AML-193 (cell line): ENCODE measurements around the gene ARHGAP26.

ENCODE experiments used
- DNase-seq, 2 experiments: peaks; one replicate each; lab custom pipeline; 2025; lab: John Stamatoyannopoulos, UW

The ARHGAP26 gene, protein sequence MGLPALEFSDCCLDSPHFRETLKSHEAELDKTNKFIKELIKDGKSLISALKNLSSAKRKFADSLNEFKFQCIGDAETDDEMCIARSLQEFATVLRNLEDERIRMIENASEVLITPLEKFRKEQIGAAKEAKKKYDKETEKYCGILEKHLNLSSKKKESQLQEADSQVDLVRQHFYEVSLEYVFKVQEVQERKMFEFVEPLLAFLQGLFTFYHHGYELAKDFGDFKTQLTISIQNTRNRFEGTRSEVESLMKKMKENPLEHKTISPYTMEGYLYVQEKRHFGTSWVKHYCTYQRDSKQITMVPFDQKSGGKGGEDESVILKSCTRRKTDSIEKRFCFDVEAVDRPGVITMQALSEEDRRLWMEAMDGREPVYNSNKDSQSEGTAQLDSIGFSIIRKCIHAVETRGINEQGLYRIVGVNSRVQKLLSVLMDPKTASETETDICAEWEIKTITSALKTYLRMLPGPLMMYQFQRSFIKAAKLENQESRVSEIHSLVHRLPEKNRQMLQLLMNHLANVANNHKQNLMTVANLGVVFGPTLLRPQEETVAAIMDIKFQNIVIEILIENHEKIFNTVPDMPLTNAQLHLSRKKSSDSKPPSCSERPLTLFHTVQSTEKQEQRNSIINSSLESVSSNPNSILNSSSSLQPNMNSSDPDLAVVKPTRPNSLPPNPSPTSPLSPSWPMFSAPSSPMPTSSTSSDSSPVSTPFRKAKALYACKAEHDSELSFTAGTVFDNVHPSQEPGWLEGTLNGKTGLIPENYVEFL

DNA sequence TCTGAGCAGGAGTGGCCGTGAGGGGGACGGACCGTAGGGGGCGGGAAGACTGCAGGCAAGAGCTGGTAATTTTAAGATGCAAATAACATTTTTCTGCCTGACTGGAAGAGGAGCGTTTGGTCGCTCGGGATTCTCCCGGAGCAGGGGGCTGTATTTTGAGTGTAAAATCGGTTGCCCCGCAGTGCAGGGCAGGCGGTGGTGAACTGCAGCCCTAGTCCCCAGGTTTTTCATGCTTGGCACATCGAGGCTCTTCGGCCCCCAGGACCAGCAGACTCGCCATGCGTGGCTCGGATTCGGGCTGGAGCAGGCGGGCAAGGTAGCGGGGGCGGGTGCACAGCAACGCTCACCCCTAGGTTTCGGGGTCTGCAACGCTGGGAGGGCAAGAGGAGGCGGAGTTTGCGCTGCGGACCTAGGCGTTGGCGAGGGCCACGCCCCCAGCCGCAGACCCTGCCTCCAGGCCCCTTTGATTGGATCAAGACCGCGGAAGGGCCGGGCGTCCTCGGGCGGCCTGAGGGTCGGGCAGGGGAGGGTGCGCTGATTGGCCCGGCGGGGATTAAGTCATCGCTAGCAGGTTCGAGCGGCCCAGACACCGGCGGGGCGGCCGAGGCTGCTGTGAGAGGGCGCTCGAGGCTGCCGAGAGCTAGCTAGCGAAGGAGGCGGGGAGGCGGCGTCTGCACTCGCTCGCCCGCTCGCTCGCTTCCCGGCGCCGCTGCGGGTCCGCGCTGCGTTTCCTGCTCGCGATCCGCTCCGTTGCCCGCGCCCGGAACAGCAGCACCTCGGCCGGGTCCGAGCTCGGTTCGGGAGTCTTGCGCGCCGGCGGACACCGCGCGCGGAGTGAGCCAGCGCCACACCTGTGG is at the start of gene ARHGAP26:
TSS of gene ARHGAP26 (plus strand) at position 585 of the 857 bp plus-strand sequence. CDS start 385 bp downstream, outside the sequence.
- DNase-seq: peak; percentile 94 to 96

DNA sequence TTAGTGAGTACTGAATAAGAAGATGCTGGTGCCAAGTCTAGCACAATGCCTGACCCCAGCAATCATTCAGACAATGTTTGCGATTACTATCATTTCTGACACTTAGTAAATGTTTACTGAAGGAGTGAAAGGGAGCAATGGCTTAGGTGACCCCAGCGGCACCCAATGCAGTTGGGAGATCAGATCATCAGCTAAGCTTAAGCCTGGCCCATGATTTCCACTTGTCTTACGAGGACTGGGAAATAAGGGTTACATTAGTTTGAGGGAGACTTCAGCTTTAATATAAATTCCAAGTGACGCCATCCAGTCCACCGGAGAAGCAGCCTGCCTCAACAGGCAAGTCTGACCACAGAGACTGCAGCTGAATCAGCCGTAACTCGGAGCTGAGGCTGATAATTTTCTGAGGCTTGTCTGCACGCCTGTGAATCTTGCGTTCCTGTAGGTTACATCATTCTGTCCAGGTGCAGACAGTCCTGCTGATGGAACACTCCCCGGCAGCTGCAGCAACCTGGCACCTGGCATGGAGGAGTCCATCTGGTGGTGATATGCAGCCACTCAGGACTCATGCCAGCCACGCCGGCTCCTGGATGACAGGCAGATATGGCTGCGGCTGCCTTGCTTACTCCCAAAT is 49.4 kb upstream of the ARHGAP26 start:
- no peak for DNase-seq

DNA sequence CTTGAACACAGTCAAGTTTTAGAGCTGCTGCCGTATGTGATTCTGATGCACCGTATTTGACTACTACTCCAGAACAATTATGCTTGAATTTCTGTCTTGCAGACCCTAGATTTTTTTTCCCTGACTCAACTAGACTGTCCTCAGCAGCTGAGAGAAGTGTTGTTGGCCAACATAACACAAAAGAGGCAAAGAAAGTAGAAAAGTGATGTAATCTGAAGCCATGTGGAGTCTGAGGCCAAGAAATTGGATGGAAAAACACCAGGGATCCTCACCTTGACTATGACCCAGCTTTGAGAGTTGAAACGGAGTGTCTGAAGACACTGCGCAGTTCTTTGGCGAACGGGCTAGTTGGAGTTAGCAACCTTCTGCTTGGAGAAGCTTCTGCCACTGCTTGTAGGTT is 48.0 kb upstream of the ARHGAP26 start:
- DNase-seq: no peak

DNA sequence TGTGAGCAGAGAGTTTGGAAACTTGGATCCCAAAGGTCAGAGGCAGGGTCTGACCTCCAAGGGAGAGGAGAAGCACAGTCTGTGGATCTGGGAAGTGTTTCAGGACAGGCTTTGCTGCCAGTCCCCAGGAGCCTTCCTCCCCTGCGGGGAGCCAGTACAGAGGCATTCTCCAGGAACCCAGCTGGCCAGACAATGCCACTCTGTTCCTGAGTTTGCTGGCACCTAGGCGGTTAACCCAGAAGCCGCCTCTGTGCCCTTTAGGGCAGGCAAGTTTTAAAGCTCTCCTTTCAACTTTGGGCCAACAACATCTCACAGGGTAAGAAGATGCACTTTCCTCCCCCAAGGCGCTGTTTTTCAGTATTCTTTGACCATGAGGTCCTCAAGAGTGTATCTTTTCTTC is 47.3 kb upstream of the ARHGAP26 start:
- DNase-seq: no peak

DNA sequence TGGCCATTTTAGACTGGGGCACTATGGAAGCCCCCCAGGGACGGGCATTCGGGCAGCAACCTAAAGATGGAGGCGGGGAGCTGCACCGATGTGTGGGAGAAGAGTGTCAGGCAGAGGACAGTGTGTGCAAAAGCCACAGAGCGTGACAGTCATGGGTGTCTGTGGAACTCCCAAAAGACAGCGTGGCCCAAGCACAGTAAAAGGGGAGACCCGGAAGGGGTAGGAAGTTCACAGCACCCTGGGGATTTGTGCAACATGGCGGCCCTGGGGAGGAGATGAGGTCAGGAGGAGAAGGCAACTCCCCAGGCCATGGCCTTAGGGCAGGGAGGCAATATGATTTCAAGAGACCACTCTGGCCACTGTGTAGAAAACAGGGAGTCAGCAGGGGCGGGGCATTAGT is 45.4 kb upstream of the ARHGAP26 start:
- DNase-seq: no peak

DNA sequence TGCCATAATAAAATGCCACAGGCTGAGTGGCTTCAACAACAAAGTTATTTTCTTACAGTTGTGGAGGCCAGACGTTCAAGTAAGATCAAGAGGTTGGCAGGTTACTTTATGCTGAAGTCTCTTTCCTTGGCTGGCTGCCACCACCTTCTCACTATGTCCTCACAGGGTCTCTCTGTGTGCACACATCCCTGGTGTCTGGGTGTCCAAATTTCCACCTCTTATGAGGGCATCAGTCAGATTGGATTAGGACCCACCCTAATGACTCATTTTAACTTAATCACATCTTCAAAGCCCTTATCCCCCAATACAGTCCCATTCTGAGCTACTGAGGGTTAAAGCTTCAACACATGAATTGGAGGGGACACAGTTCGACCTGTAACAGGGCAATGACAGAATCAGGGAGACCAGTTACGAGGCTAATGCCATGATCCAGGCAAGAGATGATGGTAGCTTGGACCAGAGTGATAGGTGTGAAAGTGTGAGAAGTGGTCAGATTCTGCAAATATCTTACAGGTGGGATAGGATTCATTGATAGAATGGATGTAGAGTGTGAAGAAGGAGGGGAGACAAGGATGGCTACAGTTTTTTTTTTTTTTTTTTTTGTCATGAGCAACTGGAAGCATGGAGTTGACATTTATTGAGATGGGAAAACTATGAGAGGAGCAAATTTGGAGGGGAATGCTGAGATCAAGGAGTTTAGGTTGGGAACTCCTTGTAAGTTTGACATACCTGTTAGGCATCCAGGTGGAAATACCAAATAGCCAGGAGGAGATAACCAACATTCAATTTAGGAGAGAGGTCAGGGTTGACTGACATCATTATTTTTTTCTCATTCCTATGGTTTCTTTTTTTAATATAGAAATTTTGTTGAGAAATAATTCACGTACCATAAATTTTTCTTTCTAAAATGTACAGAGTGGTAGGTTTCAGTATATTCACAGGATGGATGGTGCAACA is 44.7 kb upstream of the ARHGAP26 start:
- no peak for DNase-seq

DNA sequence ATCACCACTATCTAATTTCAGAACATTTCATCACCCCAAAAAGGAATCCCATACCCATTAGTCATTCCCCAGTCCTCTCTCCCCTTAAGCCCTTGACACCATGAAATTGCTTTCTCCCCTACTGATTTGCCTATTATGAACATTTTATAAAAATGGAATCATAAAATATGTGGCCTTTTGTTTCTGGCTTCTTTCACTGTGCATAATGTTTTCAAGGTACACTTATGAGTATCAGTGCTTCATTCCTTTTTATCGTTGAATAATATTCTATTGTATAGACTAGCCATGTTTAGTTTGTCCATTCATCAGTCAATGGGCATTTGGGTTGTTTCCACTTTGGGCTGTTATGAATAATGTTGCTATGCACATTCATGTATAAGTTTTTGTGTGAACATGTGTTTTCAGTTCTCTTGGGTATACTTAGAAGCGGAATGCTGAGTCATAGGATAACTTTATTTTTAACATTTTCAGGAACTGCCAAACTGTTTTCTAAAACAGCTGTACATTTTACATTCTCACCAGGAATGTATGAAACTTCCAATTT is 43.9 kb upstream of the ARHGAP26 start:
- peak; percentile 65 to 66 for DNase-seq

DNA sequence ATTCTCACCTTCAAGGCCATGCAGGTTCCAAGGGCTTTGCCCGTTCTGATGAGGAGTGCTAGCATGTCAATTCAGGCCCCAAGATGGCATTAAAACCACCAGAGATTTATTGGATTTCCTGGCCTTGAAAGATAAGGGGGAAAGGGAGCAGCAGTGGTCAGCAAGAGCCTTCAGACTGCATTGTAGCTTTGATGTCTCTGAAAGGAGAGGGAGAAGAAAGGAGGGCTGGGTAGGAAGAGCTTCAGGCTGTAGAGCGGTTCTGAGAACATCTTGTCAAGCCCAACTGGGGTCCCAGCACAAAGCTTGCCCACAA is 42.5 kb upstream of the ARHGAP26 start:
- no peak for DNase-seq

DNA sequence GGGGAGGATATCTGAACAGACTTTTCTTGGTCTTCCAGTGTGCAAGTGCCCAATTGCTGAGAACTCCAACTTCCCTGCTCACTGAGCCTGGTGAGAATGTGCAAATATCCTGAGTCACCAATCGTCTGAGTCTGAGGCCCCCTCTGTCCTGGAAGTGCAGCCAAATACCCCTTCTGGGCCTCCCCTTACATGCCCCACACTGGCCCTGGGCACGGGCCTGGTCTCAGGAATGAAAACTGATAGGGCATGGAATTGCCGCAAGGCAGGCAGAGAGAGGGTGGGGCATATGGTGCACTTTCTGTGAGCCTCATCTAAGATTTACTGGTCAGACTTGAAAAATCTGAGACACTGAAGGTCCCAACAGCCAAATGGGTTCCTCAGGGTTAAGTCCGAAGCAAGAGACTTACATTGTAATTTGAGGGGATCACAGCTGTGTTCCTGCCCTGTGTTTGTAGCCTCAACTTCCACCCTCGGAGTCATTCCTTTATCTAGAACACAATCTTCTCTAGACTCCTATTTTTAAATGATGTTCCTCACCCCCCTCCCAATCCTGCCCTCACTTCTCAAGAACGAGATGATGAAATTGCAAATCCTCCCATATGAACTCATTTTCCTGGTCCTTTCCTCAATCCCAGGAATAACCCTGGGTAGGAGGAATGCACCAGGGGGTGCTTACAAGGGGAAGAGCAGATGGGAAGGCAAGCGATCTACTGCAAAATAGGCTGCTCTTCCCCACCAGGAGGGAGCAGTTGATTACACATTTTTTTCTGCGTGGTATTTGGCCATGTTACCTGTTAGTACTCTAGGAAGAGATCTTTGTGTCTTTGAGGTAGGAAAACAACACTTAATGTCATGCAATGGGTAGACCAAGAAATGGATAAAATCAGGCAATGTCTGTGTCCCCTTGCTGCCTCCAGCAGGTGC is 34.6 kb upstream of the ARHGAP26 start:
- no peak for DNase-seq

DNA sequence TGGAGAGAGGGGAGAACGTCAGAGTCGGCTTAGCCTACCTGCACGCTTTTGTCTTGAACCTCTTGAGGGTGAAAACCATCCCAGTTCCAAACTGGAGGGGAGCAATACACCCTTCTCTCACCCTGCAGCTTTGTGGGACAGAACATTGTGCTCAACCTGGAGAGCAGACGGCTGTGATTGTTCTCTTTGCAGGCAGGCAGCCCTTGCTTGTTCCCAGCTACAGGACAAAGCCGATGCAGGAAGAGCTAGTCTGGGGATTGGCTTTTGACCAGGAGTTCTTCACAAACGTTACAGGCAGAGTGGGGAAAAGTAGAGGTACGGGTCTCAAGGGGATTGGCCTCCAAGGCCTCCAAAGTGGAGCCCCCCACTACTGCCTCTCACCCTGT is 33.9 kb upstream of the ARHGAP26 start:
- no peak for DNase-seq

DNA sequence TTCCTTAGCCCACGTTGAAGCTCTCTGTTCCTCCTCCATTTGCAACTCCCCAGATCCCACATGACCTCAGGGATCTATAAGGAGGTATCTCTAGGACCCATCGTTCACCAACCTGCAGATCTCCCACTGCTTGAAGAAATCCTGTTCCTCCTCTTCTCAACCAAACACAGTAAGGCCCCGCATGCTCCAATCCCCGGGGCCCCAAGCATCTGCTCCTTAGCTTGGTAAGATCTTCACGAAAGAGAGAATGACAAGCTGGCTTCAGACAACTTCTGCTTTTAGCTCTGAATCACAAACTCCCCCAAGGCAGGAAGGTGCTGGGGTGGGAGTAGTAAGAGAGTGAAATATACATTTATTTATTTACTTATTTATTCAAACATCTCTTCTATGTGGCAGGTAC is 33.0 kb upstream of the ARHGAP26 start:
- peak; percentile 52 to 55 for DNase-seq

DNA sequence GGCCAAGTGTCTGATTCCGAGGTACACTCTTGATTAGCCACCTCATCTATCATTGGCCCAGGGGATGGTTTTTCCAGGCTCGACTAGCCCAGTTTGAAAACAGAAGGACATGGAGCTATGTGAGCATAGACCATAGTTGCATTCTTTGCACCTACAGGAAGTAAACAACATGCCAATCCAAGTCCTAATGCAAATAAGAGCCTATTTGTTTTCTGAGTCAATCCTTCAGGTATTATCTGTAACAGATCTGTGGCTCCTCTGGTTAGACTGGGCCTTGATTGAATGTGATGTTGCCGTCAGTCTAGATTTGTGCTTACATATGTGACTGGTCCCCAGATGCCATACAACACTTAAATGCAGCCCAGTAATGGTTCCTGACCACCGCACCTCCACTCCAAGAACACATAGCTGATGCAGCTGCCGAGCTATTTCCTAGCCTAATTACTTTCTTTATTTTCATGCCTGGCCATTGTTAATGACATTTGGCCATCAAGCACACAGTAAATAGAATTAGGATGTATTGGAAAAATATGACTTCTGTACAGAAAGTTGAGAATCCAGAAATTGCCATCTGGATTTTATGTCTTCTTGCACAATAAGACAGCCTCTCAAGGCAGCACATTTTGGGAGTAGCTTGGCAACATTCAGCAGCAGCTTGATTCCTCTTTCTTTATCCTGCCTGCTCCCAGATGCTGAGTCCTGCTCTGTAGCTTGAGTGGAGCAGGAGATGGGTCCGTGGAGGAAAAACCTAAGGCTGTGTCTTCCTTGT is 29.5 kb upstream of the ARHGAP26 start:
- DNase-seq: no peak

DNA sequence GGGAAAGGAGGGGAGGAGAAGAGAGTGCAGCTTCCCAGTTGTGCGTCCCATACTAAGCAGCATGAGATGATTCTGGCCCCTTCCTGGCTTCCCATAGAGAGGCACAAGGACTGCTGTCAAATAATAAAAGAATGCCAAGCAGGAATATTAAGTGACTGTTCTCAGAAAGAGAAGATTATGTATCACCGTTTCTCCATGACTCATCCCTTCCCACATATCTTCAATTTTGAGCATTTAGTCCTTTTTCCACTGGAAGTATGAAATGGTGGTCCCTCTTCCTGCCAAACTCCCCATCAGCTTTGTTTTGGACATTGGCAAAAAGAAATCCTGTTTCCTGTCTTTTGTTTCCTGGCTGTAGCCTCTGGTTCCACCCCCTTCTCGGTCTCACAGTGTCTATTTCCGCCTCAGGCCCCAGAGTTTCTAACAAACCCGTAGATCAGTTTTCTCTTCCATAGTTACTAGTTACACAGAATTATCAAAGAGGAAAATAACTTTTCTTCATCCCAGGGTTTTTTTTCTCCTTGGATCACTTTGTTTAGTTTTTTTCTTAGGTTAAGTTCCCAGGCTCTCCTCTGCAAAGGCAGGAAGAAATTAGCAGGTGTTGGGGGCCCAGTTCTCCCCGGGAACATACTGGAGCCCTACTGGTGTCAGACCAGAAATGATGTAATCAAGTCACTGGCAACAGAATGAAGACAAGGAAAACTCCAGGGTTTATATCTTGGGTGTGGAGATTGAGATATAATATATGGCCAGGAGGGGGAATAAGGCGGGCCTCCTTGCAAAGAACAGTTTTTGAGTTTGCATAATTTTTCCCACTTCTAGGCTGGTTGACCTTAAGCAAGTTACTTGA is 26.4 kb upstream of the ARHGAP26 start:
- no peak for DNase-seq

DNA sequence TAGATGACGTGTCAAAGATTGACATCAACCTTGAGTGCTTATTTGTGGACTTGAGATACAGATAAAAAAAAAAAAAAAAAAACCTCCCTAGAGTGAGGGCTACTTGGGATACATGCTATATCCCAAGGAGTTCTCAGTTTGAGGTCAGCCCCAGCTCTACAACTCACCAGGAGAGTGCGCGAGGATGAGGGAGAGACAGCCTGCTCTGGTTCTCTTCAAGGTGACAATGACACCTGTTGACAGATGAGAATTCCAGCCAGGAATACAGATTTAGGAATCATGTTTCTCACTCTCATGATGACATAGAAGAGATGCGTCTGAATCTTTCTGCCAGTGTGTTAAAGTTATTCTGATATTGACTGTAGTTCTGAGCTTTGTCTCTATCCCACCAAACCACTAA is 24.9 kb upstream of the ARHGAP26 start:
- DNase-seq: no peak

DNA sequence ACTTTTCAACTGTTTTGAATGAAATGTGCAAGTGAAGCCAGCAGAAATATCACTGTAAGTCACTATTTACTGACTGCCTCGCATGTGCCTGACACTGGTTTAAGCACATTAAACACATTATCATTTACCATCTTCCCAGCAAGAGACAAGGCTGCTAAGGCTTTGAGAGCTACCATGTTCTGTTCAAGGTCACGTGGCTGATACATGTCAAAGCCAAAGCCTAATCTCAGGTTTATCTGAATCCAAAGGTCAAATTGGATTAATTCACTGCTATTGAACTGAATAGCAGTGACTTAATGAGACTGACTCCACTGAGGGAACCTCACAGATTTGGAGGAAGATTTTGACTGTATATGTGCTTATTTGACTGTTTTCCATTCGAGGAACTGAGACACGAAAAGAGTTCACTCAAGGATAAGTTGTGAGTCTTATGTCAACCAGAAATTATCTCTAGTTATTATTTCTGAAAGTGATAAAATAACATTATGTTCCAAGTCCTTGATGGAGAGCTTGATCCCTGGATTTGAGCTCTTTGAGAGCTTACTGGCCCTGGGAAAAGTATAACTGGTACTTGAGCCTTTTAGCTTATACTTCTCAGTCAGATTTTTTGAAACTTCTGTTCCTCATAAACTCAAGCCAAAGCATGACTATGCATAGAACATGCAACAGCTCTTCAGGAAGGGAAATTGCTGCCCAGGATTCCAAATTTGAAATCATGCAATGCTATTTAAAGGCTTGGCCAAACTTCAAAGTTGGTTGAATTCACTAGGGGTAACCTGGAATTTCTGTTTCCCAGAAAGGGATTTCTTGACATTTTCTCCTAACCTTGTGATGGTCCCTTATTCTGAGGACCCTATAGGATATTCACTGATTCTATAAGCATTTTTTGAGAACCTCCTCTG is 23.4 kb upstream of the ARHGAP26 start:
- no peak for DNase-seq

DNA sequence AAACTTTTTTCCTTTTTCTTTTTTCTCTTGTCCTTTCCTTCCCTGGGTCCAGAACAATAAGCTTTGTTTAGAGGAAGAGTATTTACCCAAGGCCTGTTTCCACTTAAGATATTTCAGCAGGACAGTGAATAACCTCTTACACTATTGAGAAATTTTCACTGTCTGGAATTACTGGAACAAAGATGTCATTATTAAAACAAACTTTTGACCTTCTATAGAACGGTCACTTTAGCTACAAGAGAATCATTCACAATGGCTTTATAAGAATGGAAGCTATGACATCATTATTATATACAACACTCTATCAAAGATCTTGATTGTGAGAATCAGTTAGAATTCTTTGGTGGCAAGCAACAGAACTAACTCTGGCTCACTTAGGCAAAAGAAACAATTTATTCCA is 22.0 kb upstream of the ARHGAP26 start:
- DNase-seq: no peak
